HG02588 (cell line): ENCODE data around the gene FAM222A.

Experiments
- ATAC-seq: cut with Tn5 transposase; IDR thresholded peaks from one replicate; pipeline ENCODE4 v1.9.1; 2021; ENCODE audit warnings: mild to moderate bottlenecking, moderate library complexity; ENCODE audit not compliant: unreplicated experiment

Gene FAM222A

GRCh38 chr12:109793826-109794501 lies 80.3 kb downstream of the FAM222A start:
- no peak for ATAC-seq

GRCh38 chr12:109795023-109795422 lies 81.4 kb downstream of the FAM222A start:
- no peak for ATAC-seq

- no peak for ATAC-seq
Measured at GRCh38 chr12:109796057-109796456, 82.4 kb downstream of the FAM222A start.

- no peak for ATAC-seq
Measured at GRCh38 chr12:109797905-109798669, 84.5 kb downstream of the FAM222A start.

GRCh38 chr12:109798691-109799090 lies 85.1 kb downstream of the FAM222A start:
- ATAC-seq, result no peak

GRCh38 chr12:109800536-109800935 lies 86.9 kb downstream of the FAM222A start:
- ATAC-seq, result no peak

GRCh38 chr12:109802828-109803227 lies 89.2 kb downstream of the FAM222A start:
- ATAC-seq, result no peak

GRCh38 chr12:109803678-109804077 lies 90.1 kb downstream of the FAM222A start:
- ATAC-seq, result no peak

- no peak for ATAC-seq
Measured at GRCh38 chr12:109804820-109805761, 91.5 kb downstream of the FAM222A start.

GRCh38 chr12:109807954-109808643 lies 94.5 kb downstream of the FAM222A start:
- no peak for ATAC-seq

GRCh38 chr12:109808876-109809646 lies 95.4 kb downstream of the FAM222A start:
- ATAC-seq, result no peak

- no peak for ATAC-seq
Measured at GRCh38 chr12:109810954-109811623, 97.5 kb downstream of the FAM222A start.

GRCh38 chr12:109811624-109811995 lies 98.0 kb downstream of the FAM222A start:
- no peak for ATAC-seq

GRCh38 chr12:109813810-109814416 lies 100.3 kb downstream of the FAM222A start:
- no peak for ATAC-seq

GRCh38 chr12:109814600-109815150 lies 101.0 kb downstream of the FAM222A start:
- ATAC-seq, result no peak

- no peak for ATAC-seq
Measured at GRCh38 chr12:109815225-109815624, 101.6 kb downstream of the FAM222A start.

- ATAC-seq, result no peak
Measured at GRCh38 chr12:109815757-109816617, 102.4 kb downstream of the FAM222A start.

- ATAC-seq, result no peak
Measured at GRCh38 chr12:109816870-109817269, 103.2 kb downstream of the FAM222A start.
